H1 (cell line): Measurements from ENCODE around the gene CD96. TPM values are rescaled to one million over a fixed set of nuclear protein-coding genes. Genes with fewer than 3 reads are reported as not detected.

ENCODE experiments used
- BACH1 ChIP-seq: IDR thresholded peaks from 2 replicates; pipeline ENCODE4 v1.6.1; 2012; ENCODE audit warnings: low read length, improper control_type of control experiment
- CHD7 ChIP-seq: fragments of 300-600 bp; sonication (generic); IDR thresholded peaks from 2 replicates; pipeline ENCODE4 v1.7.1; 2012; ENCODE audit warnings: low read length, moderate library complexity, mild to moderate bottlenecking, inconsistent platforms; ENCODE audit not compliant: insufficient replicate concordance
- HDAC2 ChIP-seq, 2 experiments: fragments of 300-600 bp in 1 of 2; sonication (generic) in 1 of 2; IDR thresholded peaks; 2 replicates each; pipeline ENCODE4 v1.6.1; 2011 to 2012; ENCODE audit warnings: low read depth in 2 of 2, low read length in 2 of 2, mild to moderate bottlenecking in 2 of 2, moderate library complexity in 2 of 2, borderline replicate concordance in 1 of 2, inconsistent platforms in 1 of 2
- POLR2AphosphoS5 ChIP-seq: IDR thresholded peaks from 2 replicates; pipeline ENCODE4 v1.6.1; 2011; ENCODE audit warnings: low read depth, low read length
- TAF1 ChIP-seq: IDR thresholded peaks from 2 replicates; pipeline ENCODE4 v1.6.1; 2011; ENCODE audit warnings: mild to moderate bottlenecking, low read depth, low read length
- polyA plus RNA-seq, 7 experiments: library from polyadenylated mRNA; depleted of rRNA in 3 of 7; stranded (reverse) in 5 of 7; unstranded in 2 of 7; fragments of >200 nt in 5 of 7; fragments of 200-250 nt in 2 of 7; gene quantifications; 1 replicate in 5 of 7; 2 replicates in 1 of 7; 4 replicates in 1 of 7; pipeline versions ENCODE4 v1.2.1 to v1.2.3, GENCODE V29; 2011 to 2013; ENCODE audit warnings: missing spikeins in 2 of 7, mixed read lengths in 2 of 7
- total RNA-seq: library from RNA; stranded (reverse); fragmentation: NEBNext Ultra II Directional; extraction: Animal tissue kit (Norgen Biotek cat#: 25700); gene quantifications from 2 replicates; pipeline ENCODE4 v1.2.1, GENCODE V29; 2021

CD96 gene
- total and polyA plus RNA-seq, 2 of the 8 experiments (the other 6 are each of a cell fraction or from before 2014, with no cell fraction given) = not detected

- TF ChIP-seq CHD7 (no peak), BACH1 (no peak), HDAC2 (IDR thresholded peaks at IDR 0.05; ENCODE audit: borderline replicate concordance in 1 of 2, low read depth in 2 of 2, low read length in 2 of 2) (no peak), TAF1 (no peak), POLR2AphosphoS5 (no peak)
- TF ChIP-seq, all 59 proteins: peak for 0
Measured at GRCh38 chr3:111639316-111639715, 97.3 kb downstream of the CD96 start (continued).
